Omental fat pad (tissue), 4 donors: ENCODE results near the gene RUVBL2. TPM values are rescaled to one million over a fixed set of nuclear protein-coding genes. Genes with fewer than 3 reads are reported as not detected.

Experiments used
- ATAC-seq: fragments of 150-250 bp; one replicate; pipeline ENCODE4 v1.9.1; 2016; ENCODE audit warnings: mild to moderate bottlenecking, moderate library complexity; ENCODE audit not compliant: low FRiP score
- DNase-seq: peaks from one replicate; pipeline ENCODE4 v3.0.0-alpha.2; 2019; ENCODE audit warnings: low spot score
- total RNA-seq, 4 donors: library from RNA; depleted of rRNA; stranded (reverse); fragments of >200 nt; gene quantifications; one replicate each; pipeline ENCODE4 v1.1.0, GENCODE V29; 2016
- TF ChIP-seq, protein P1 (sequence below), 3 donors: fragments of 450-650 bp; IDR thresholded peaks; one replicate each; pipeline ENCODE4 v1.5.1; 2016 to 2017; ENCODE audit warnings: antibody characterized with exemption in 3 of 3, mild to moderate bottlenecking in 3 of 3, moderate library complexity in 2 of 3

The RUVBL2 gene
- total RNA-seq, 4 donors from 2014 or later, result 66.3 to 83.9 (median 72.4) TPM

DNA sequence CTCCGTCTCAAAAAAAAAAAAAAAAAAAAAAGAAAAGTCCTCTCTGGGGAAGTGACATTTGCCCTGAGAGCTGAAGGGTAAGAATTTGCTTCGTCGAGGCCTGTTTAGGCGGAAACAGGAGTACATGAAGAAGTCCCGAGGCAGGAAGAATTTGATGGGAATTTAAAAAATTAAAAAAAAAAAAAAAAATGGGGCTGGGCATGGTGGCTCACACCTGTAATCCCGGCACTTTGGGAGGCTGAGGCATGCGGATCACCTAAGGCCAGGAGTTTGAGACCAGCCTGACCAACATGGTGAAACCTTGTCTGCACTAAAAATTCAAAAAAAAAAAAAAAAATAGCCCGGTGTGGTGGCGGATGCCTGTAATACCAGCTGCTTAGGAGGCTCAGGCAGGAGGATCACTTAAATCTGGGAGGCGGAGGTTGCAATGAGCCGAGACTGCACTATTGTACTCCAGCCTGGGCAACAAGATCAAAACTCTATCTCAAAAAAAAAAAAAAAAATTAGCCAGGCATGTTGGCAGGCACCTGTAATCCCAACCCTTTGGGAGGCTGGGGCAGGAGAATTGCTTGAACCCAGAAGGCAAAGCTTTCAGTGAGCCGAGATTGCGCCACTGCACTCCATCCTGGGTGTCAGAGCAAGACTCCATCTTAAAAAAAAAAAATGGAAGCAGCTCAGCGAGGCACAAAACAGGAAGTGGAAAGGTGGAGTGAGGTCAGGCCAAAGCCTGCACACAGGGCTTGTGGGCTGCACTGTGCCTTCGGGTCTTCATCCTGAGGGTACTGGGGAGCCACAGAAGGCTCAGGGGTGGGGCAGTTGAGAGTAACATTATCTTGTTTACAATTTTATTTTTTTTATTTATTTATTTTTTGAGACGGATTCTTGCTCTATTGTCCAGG lies 34.1 kb upstream of the RUVBL2 start:
- TF ChIP-seq, protein P1, sequence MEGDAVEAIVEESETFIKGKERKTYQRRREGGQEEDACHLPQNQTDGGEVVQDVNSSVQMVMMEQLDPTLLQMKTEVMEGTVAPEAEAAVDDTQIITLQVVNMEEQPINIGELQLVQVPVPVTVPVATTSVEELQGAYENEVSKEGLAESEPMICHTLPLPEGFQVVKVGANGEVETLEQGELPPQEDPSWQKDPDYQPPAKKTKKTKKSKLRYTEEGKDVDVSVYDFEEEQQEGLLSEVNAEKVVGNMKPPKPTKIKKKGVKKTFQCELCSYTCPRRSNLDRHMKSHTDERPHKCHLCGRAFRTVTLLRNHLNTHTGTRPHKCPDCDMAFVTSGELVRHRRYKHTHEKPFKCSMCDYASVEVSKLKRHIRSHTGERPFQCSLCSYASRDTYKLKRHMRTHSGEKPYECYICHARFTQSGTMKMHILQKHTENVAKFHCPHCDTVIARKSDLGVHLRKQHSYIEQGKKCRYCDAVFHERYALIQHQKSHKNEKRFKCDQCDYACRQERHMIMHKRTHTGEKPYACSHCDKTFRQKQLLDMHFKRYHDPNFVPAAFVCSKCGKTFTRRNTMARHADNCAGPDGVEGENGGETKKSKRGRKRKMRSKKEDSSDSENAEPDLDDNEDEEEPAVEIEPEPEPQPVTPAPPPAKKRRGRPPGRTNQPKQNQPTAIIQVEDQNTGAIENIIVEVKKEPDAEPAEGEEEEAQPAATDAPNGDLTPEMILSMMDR (IDR thresholded peaks at IDR 0.05), result no peak
- ATAC-seq (no peak), DNase-seq (no peak)

DNA sequence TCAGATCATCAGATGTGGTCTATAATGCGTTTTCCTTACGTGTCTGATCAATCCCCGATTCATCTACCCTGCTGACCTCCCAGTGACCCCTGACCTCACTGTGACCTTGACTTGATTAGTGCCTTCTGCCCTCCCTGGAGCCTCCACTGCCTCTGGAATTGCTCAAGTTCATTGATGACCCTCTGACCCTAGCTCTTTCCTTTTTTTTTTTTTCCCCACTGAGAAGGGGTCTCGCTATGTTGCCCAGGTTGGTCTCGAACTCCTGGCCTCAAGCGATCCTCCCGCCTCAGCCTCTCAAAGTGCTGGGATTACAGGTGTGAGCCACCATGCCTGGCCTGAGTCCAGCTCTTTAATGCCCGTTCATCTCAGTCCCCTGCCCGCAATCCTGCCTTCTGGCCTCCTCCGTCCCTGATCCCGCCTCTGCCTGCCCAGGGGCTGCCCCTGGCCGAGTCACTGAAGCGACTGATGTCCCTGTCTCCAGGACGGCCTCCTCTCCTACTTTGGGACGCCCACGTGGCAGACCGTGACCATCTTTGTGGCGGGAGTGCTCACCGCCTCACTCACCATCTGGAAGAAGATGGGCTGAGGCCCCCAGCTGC lies 32.5 kb upstream of the RUVBL2 start:
- TF ChIP-seq, protein P1 (IDR thresholded peaks at IDR 0.05), result no peak
- DNase-seq (no peak), ATAC-seq (no peak)

DNA sequence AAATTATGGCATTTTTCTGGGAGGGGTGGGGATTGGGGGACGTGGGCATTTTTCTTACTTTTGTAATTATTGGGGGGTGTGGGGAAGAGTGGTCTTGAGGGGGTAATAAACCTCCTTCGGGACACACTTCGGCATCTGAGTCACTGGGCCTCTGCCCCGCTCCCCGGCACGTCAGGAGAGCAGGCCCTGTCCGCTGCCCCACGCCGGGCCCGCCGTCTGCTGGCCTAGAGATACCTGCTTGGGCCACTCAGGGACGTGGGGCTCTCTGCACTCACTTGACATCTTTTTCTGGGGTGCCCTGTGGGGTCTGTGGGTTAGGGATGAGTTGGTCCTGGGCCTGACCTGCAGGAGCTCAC lies 32.0 kb upstream of the RUVBL2 start:
- ATAC-seq (no peak), DNase-seq (no peak)
- TF ChIP-seq, protein P1 (IDR thresholded peaks at IDR 0.05), result no peak

DNA sequence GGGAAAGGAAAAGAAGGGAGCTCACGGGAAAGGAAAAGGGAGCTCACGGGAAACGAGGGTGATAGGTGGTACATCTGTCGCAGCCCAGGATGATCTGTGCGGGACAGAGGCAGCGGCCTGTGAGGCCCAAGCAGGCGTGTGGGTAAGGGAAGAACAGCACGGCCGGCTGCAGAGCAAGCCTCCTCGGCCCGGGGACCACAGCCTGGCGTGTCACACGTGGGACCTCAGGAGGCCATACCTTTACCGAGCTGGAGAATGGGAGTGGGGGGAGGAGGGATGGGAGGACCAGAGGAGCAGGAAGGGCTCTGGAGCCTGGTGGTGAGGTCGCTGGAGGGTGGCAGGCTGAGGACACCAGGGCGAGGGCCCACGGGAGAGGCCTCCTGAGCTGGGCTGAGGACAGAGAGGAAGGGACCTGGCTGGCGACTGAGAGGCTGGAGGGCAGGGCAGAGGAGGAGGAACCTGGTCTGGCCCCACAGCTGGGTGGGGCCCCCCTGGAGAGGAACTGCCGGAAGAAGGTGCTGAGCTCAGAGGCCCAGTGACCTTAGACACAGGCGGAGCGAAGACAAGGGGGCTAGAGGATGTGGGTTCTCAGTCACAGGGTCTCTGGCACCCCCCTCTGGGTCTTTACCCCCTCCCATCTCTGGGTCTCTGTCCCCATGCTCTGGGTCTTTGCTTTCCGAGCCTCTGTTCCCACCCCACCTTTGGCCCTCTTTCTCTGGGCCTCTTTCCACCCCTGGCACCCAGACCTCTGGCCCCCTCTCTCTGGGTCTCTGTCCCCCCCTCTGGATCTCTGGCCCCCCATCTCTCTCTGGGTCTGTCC lies 31.4 kb upstream of the RUVBL2 start:
- DNase-seq (no peak), ATAC-seq (no peak)
- TF ChIP-seq, protein P1 (IDR thresholded peaks at IDR 0.05), result no peak

DNA sequence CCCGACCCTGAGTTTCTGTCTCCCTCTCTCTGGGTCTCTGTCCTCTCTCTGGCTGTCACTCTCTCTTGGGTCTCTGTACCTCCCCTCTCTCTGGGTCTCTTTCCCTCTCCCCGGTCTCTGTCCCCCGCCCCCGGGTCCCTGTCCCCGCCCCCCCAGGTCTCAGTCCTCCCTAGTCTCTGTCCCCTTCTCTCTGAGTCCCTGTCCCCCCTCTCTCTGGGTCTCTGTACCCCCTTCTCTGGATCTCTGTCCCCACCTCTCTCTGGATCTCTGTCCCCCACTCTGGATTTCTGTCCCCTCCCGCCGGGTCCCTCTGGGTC lies 30.9 kb upstream of the RUVBL2 start:
- ATAC-seq (no peak), DNase-seq (no peak)
- TF ChIP-seq, protein P1 (IDR thresholded peaks at IDR 0.05), result no peak

DNA sequence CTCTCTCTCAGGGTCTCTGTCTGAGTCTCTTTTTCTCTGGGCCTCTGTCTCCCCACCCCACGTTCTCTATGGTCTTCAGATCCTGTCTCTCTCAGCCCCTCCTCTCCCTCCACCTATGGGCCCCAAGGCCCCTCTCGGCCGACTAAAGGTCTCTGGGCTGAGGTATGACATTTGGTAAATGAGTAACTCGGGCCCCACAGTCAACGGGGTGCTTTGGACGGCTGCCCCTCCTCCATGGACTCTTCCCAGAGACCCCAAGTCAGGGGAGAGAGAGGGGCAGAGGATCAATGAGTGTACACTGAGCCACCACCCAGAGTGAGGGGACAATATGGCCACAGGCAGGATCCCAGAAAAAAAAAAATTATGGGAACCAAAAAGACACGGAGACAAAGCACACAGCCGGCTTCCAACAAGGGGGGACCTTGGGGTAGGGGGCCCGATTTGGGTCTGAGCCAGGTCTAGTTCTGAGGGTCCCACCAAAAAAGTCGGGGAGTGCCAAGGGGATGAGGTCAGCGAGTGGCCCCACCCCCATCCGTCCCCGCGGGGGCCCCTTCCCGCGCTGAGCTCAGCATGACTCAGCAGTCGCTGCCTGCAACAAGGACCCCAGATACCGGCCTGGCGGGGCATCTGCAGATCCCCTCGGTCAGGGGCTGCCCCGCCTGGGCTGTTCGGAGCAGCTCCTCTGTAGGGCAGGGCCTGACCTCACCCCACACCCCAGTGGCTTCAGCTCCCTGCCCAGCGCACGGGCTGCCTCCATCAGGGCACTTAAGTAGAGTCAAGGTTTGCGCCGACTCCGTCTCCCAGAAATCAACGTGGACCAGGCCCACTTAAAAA lies 30.1 kb upstream of the RUVBL2 start:
- TF ChIP-seq, protein P1 (IDR thresholded peaks at IDR 0.05), result no peak
- peak; percentile 12 for ATAC-seq
- DNase-seq, result peak; percentile 79
